Activated naive CD8-positive, alpha-beta T cell treated with anti-CD3 and anti-CD28 coated beads for 36 hours (primary cell): Measurements from ENCODE around the gene LDLRAD2. TPM values are rescaled to one million over a fixed set of nuclear protein-coding genes. Genes with fewer than 3 reads are reported as not detected.

ENCODE experiments used
- DNase-seq: peaks from one replicate; pipeline ENCODE4 v3.0.0; 2021
- H3K27ac Mint-ChIP-seq: one replicate; pipeline ENCODE4 v1.8.0; 2022; ENCODE audit warnings: mild to moderate bottlenecking, moderate library complexity, mixed read lengths
- H3K27me3 Mint-ChIP-seq: one replicate; pipeline ENCODE4 v1.8.0; 2022; ENCODE audit warnings: mild to moderate bottlenecking, mixed read lengths
- H3K36me3 Mint-ChIP-seq: one replicate; pipeline ENCODE4 v1.8.0; 2021; ENCODE audit warnings: mild to moderate bottlenecking, mixed read lengths
- H3K4me1 Mint-ChIP-seq: one replicate; pipeline ENCODE4 v1.8.0; 2021; ENCODE audit warnings: mixed read lengths
- H3K4me3 Mint-ChIP-seq: one replicate; pipeline ENCODE4 v1.8.0; 2022; ENCODE audit warnings: mild to moderate bottlenecking, moderate library complexity, mixed read lengths
- H3K9me3 Mint-ChIP-seq: one replicate; pipeline ENCODE4 v1.8.0; 2022; ENCODE audit warnings: mixed read lengths
- total RNA-seq, 2 experiments: library from RNA; stranded (reverse); gene quantifications; one replicate each; pipeline ENCODE4 v1.2.3, GENCODE V29; 2021

The LDLRAD2 gene
- total RNA-seq, 2 experiments from 2014 or later: 0.19 to 0.22 TPM

DNA sequence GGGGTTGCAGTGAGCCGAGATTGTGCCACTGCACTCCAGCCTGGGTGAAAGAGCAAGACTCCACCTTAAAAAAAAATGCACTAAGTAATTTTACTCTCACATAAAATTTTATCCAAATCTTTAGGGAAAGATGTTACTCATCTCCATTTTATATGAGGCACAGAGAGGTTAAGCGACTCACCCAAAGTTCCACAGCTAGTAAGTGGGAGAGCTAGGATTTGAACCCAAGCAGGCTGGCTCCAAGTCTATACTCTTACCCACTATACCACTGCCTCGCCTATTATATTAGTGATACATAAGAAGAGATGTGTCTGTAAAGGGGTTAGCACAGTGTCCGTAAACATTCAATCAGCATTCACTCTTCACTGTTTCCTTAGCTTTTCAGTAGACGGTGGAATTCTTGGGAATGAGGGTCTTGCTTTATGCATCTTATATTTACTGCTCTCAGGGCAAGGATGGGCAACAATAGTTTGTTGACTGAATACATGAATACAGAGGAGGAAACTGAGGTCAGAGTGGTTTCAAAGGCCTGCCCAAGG lies 15.1 kb downstream of the LDLRAD2 start:
- Mint-ChIP-seq H3K27ac (no peak overlapping the region), H3K27me3 (no peaks in the 10 kb centered on the region), H3K4me3 (no peak overlapping the region), H3K36me3 (no peaks in the 10 kb centered on the region), H3K9me3 (no peaks in the 10 kb centered on the region), H3K4me1 (no peaks in the 10 kb centered on the region)
- no peak for DNase-seq

DNA sequence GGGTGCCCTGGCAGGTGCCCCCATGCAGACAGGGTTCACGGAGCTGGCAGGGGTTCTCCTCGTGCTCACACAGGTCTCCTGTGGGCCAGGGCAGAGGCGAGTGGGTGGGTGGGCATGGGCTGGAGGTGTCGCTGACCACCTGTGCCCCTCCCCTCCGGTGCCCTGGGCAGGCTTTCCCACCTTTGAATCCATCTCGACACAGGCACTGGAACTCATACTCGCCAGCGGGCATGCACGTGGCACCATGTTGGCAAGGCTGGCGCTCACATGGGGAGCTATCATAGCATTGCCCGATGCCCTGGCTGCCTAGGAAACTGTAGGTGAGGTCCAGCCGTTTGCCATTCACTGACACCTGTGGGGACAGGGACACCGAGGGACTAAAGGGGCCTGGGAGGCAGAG lies 16.0 kb downstream of the LDLRAD2 start:
- peaks cover 3% of the 10 kb centered on the region for H3K9me3 Mint-ChIP-seq
- no peaks in the 10 kb centered on the region for H3K27me3 Mint-ChIP-seq
- DNase-seq: no peak
- H3K4me3 Mint-ChIP-seq: no peak overlapping the region
- H3K36me3 Mint-ChIP-seq: peaks cover 3% of the 10 kb centered on the region
- H3K4me1 Mint-ChIP-seq: no peaks in the 10 kb centered on the region
- H3K27ac Mint-ChIP-seq: no peak overlapping the region

DNA sequence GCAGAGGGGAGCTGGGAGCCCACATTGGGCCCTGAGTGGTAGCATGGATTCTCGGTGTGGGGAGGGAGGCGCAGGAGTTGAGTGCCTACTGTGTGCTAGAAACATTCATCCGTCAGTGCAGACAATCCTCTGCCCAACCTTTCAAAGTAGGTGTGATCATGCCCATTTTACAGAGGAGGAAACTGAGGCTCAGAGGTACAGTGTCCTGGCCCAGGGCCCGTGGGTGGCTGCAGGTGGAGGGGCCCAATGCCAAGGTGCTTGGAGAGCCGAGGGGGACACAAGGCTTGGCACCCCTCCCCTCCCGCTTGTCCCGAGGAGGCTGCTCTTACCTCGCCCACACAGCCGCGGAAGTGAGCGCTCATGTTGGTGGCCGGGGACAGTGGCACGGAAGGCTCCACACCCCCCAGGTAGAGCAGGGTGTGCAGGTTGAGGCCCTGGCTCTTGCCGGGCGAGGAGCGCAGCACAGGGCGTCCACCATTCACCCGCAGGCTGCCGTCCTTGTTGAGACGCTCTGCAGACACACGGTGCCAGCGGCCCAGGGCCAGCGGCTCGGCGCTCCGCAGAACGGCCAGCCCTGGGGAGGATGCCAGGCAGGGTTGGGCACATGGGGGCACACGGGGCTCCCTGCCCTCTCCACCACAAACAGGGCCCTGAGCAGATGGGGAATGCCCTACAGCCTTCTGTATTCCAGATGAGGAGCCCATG lies 16.6 kb downstream of the LDLRAD2 start:
- H3K4me3 Mint-ChIP-seq: no peak overlapping the region
- peaks cover 3% of the 10 kb centered on the region for H3K9me3 Mint-ChIP-seq
- H3K36me3 Mint-ChIP-seq: peaks cover 4% of the 10 kb centered on the region
- H3K27me3 Mint-ChIP-seq: no peaks in the 10 kb centered on the region
- no peak overlapping the region for H3K27ac Mint-ChIP-seq
- DNase-seq: no peak
- no peaks in the 10 kb centered on the region for H3K4me1 Mint-ChIP-seq

DNA sequence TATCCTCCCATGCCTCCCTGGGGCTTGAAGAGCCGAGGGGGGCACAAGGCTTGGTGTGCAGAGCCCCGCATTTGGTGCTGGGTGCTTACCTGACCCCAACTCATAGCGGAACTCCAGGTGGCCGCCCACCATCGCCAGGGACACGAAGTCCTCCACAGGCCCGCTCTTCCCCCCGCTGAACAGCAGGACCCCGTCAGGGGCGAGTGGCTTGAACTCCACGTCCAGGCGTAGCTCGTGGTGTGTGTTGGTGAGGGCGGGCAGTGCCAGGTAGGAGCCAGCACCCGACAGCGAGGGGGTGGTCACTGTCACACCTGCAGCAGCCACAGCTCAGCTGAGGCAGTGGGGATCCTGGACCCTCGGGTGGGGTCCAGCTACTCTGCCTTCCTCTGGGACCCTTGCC lies 17.2 kb downstream of the LDLRAD2 start:
- Mint-ChIP-seq H3K9me3 (peaks cover 9% of the 10 kb centered on the region), H3K36me3 (peaks cover 11% of the 10 kb centered on the region), H3K27ac (no peak overlapping the region), H3K27me3 (no peaks in the 10 kb centered on the region), H3K4me1 (no peaks in the 10 kb centered on the region), H3K4me3 (no peak overlapping the region)
- no peak for DNase-seq

DNA sequence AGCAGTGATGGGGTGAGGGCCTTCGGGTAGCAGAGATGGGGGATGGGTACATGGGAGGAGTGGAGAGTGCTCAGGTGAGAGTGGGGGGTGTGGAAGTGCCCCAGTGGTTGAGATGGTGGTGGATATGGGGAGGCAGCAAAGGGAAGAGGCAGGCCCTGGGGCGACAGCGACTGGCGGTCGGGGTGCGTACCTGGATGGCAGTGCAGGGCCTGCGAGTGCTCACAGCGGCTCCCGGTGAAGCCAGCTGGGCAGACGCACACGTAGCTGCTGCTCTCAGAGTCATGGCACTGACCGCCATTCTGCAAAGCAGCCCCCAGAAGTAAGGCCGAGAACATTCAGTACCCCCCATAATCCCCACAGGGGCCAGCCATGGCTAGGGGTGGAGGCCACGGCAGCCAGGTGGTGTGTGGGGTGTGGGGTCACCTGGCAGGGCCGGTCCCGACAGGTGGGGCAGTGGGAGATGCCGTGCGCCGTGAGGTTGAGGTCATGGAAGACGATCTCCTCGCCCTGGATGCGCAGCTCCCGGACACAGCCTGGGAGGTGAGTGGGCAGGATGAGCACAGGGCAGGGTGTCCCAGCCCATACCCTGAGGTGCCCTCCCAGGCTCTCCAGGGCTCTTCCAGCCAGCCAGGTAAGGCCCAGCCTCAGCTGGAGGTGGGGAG lies 18.9 kb downstream of the LDLRAD2 start:
- no peak for DNase-seq
- no peak overlapping the region for H3K27ac Mint-ChIP-seq

DNA sequence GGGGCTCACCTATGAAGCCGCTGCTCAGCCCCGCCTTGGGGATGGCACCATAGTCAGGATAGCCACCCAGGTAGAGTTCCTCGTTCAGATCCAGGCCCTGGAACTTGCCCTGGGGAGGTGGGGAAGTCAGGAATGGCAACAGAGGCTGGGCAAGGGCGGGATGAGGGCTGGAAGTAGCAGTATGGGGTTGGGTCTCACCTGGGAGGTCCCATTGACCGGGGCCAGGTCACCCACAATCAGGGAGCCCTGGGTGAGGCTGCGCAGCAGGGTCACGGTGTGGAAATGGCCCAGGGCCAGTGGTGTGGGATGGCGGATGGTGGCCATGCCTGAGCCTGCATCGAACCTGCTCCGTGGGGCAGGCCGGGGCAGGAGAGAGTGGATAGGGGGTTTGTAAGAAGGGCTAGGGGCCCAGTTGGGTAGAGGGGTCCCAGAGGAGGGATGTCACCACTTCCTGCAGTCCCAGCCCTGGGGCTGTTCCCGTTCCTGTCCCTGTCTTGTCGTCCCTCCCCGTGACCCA lies 19.4 kb downstream of the LDLRAD2 start:
- Mint-ChIP-seq H3K4me1 (no peaks in the 10 kb centered on the region), H3K27ac (no peak overlapping the region), H3K36me3 (peaks cover 22% of the 10 kb centered on the region), H3K9me3 (peaks cover 14% of the 10 kb centered on the region), H3K4me3 (no peak overlapping the region), H3K27me3 (no peaks in the 10 kb centered on the region)
- no peak for DNase-seq

More for the DNA sequence above, 18.9 kb downstream of the LDLRAD2 start:
- no peaks in the 10 kb centered on the region for H3K4me1 Mint-ChIP-seq
- no peaks in the 10 kb centered on the region for H3K27me3 Mint-ChIP-seq
- no peak overlapping the region for H3K4me3 Mint-ChIP-seq
- peaks cover 14% of the 10 kb centered on the region for H3K9me3 Mint-ChIP-seq
- peaks cover 22% of the 10 kb centered on the region for H3K36me3 Mint-ChIP-seq

DNA sequence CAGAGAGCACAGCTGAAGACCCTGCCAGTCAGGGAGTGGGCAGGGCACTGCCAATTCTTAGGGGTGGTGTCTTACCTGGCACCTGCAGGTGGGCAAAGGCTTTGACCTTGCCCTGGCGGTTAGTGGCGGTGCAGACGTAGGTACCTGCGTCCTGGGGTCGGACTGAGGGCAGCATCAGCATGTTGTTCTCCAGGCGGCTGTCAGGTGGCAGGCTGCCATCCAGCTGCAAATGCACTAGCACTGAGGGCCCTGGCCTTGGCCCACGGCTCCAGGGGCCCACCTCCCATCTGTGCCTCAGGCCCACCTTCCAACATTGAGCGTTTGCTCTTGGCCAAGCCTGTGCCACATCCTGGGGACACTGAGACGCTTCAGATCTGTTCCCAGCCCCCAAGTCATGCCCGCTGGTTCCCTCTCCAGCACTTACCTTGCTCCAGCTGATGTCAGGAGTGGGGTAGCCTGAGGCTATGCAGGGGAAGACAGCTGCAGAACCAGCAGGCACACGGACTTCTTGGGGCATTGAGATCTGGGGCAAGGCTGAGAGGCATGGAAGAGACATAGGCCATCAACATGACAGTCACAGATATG lies 21.4 kb downstream of the LDLRAD2 start:
- H3K36me3 Mint-ChIP-seq: peaks cover 22% of the 10 kb centered on the region
- H3K4me3 Mint-ChIP-seq: no peak overlapping the region
- H3K9me3 Mint-ChIP-seq: peaks cover 14% of the 10 kb centered on the region
- H3K27ac Mint-ChIP-seq: no peak overlapping the region
- H3K27me3 Mint-ChIP-seq: no peaks in the 10 kb centered on the region
- no peaks in the 10 kb centered on the region for H3K4me1 Mint-ChIP-seq
- DNase-seq: no peak

DNA sequence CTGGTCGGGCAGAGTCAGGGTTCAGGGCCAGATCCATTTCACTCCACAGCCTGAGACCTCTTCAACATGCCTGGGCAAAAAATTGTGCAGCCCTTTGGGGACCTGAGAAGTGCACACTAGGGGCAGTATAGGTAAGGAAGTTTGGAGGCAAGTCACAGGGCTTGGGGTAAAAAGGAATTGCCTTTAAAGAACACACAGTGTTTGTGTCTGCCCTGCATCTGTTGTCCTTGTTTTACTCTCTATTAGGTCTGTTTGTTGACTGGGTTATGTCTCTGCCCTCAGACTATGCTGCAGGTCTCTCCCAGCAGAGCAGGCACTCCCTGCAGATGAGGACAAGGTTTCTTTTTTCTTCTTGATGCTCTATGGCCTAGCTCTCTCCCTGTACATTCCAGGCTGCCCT lies 22.0 kb downstream of the LDLRAD2 start:
- Mint-ChIP-seq H3K27ac (no peak overlapping the region), H3K36me3 (peaks cover 22% of the 10 kb centered on the region), H3K4me3 (no peak overlapping the region), H3K4me1 (no peaks in the 10 kb centered on the region), H3K27me3 (no peaks in the 10 kb centered on the region), H3K9me3 (peaks cover 14% of the 10 kb centered on the region)
- DNase-seq: no peak

DNA sequence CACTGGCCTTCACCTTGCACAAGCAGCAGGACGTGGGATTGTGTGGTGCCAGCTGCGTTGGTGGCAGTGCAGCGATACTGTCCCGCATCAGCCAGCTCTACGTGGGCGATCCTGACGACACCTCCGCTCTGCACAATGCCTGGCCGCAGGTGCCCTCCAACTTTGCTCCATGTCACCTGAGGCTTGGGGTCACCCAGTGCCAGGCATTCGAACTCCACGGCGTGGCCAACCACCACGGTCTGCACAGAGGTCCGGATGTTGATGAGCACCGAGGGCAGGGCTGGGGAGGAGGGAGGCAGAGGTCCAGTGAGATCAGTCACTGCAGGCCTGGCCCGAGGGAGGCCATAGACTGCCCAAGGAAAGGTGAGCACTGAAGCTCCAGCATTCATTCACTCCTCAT lies 22.6 kb downstream of the LDLRAD2 start:
- Mint-ChIP-seq H3K27ac (no peak overlapping the region), H3K36me3 (peaks cover 22% of the 10 kb centered on the region), H3K4me3 (no peak overlapping the region), H3K9me3 (peaks cover 14% of the 10 kb centered on the region), H3K4me1 (no peaks in the 10 kb centered on the region), H3K27me3 (no peaks in the 10 kb centered on the region)
- no peak for DNase-seq

DNA sequence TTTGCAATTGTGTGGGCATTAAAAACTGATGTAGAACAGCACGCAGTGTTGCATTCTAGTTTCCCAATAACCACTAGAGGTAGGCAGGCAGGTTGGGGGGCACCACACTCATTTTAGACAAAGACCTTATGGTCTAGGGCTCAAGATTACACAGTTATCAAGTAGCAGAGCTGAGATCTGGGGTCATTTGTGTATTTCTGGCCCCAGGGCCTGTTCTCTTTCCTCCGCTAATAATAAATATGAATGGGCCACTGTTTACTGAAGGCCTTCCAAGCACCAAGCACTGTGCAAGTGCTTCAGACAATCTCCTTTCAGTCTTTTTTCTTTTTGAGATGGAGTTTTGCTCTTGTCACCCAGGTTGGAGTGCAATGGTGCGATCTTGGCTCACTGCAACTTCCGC lies 23.9 kb downstream of the LDLRAD2 start:
- H3K27me3 Mint-ChIP-seq: no peaks in the 10 kb centered on the region
- H3K9me3 Mint-ChIP-seq: peaks cover 14% of the 10 kb centered on the region
- H3K27ac Mint-ChIP-seq: no peak overlapping the region
- no peak for DNase-seq
- no peak overlapping the region for H3K4me3 Mint-ChIP-seq
- H3K4me1 Mint-ChIP-seq: no peaks in the 10 kb centered on the region
- peaks cover 22% of the 10 kb centered on the region for H3K36me3 Mint-ChIP-seq

DNA sequence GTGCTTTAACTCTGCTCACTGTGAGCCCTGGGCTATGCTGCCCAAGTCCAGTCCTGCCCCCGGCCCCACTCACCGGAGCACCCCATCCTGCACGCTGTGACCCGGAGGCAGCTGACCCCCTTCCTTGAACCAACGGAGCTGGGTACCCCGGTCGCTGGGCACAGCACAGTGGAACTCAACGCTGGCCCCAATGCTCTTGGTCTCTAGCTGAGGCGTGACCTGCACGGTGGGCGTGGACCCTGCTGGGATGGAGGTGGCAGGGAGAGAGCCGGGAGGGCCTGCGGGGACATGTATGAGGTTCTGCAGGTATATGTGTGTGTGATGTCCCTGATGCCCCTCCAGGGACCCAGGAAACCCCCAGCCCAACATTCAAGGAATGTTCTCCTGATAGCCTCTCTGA lies 24.7 kb downstream of the LDLRAD2 start:
- no peak for DNase-seq
- Mint-ChIP-seq H3K4me1 (no peaks in the 10 kb centered on the region), H3K27me3 (no peaks in the 10 kb centered on the region), H3K36me3 (peaks cover 22% of the 10 kb centered on the region), H3K9me3 (peaks cover 14% of the 10 kb centered on the region), H3K27ac (no peak overlapping the region), H3K4me3 (no peak overlapping the region)

DNA sequence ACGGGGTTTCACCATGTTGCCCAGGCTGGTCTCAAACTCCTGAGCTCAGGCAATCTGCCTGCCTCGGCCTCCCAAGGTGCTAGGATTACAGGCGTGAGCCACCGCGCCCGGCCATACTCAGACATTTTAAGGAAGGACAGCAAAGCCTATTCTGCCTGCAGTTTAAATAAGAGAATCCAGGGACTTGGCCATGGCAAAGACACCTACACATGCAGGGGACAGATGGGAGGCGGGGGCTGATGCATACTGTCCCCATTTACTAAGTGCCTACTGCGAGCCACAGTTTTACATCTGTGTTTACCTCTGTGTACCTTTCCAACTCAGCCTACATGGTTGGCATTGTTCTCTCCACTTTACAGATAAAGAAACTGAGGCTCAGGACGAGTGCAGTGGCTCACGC lies 25.4 kb downstream of the LDLRAD2 start:
- peaks cover 22% of the 10 kb centered on the region for H3K36me3 Mint-ChIP-seq
- H3K27ac Mint-ChIP-seq: no peak overlapping the region
- H3K9me3 Mint-ChIP-seq: peaks cover 14% of the 10 kb centered on the region
- no peak for DNase-seq
- H3K4me1 Mint-ChIP-seq: no peaks in the 10 kb centered on the region
- no peaks in the 10 kb centered on the region for H3K27me3 Mint-ChIP-seq
- no peak overlapping the region for H3K4me3 Mint-ChIP-seq

DNA sequence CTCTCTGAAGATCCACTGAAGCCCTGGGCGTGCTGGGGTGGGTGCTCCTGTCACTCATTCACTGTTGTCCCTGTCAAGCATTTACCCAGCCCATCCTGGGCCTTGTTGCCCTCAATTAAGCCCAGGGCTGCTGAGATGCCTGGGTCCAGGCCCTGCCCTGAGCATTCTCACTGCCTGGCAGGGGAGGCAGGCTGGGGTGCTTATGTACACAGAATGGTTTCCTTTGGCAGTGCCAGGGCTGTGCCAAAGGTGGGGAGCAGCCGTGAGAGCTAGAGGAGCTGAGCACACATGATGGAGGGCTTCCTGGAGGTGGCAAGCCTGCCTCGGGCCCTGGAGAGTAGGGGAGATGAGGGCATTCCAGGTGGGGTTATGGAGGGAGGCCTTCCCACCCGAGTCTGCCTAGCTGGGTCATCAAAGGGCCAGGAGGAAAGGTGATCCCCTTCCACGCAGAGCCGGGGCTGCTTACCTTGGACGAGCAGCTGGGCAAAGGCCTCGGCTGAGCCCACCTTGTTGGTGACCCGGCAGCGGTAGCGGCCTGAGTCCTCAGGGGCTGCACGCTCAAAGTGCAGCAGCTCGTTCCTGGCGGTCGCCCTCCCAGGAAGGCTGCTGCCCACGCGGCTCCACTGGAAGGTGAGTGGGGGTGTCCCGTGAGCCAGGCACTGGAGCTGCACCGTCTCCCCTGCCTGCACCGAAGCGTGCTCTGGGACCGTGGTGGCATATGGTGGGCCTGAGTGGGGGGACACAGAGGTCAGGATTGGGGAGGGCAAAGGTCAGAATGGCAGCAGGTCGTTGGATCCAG lies 26.5 kb downstream of the LDLRAD2 start:
- Mint-ChIP-seq H3K27me3 (no peaks in the 10 kb centered on the region), H3K4me3 (no peak overlapping the region), H3K9me3 (peaks cover 11% of the 10 kb centered on the region), H3K27ac (no peak overlapping the region), H3K36me3 (peaks cover 19% of the 10 kb centered on the region), H3K4me1 (no peaks in the 10 kb centered on the region)
- no peak for DNase-seq

DNA sequence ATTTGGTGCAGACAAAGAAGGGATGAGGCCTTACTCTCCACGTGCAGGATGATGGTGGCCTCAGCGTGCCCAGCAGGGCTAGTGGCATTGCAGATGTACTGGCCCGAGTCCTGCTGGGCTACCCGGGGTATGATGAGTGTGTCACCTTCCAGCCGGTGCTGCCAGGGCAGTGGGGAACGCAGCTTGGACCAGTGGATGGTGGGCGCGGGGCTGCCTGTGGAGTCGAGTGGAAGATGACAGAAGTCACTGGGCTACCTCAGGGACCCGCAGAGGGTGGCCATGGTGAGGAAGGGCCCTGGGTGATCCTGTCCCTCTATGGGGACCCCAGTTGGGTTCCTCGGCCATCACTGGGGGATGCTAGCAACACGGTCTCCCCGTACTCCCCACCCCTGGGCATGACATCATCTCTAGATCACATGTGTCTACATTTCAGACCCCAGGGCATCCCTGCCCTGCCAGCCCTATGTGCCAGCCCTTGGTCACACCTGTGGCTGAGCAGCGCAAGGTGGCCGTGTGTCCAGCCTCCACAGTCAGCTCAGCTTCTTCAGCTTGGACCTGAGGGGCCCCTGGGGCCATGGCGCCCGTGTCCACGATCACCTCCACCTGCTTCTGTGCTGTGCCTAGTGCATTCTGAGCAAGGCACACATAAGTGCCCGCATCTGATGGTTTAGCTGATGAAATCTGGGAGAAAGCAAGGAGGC lies 27.4 kb downstream of the LDLRAD2 start:
- no peak for DNase-seq
- H3K27ac Mint-ChIP-seq: no peak overlapping the region
- no peaks in the 10 kb centered on the region for H3K27me3 Mint-ChIP-seq
- H3K4me1 Mint-ChIP-seq: no peaks in the 10 kb centered on the region
- no peak overlapping the region for H3K4me3 Mint-ChIP-seq
- peaks cover 4% of the 10 kb centered on the region for H3K9me3 Mint-ChIP-seq
- H3K36me3 Mint-ChIP-seq: peaks cover 10% of the 10 kb centered on the region
